K562 (cell line): ENCODE data around the gene WFDC2.

ENCODE experiments used
- CHCHD3 ChIP-seq: fragments of 250-450 bp; sonication (Bioruptor Pico); IDR thresholded peaks from 2 replicates; pipeline ENCODE4 v2.1.2; 2022; ENCODE audit warnings: mild to moderate bottlenecking
- CTCF ChIP-seq, 3 experiments: IDR thresholded peaks in 2 of 3; conservative IDR thresholded peaks in 1 of 3; 2 replicates each; pipeline ENCODE4 v1.5.1; 2011 to 2012; ENCODE audit warnings: low read length in 3 of 3, mild to moderate bottlenecking in 3 of 3, control low read depth in 2 of 3, improper control_type of control experiment in 1 of 3, inconsistent platforms in 1 of 3, low read depth in 1 of 3, mixed read lengths in 1 of 3, moderate library complexity in 1 of 3; ENCODE audit not compliant: insufficient read depth in 2 of 3
- JUND ChIP-seq, 2 experiments: IDR thresholded peaks; 2 replicates in 1 of 2; 3 replicates in 1 of 2; pipeline ENCODE4 v1.6.1; 2011; ENCODE audit warnings: borderline replicate concordance in 2 of 2, low read depth in 2 of 2, low read length in 2 of 2, improper control_type of control experiment in 1 of 2, missing biosample characterization in 1 of 2, missing genetic modification characterization in 1 of 2, missing genetic modification reagents in 1 of 2
- NFIC ChIP-seq: fragments of 450-650 bp; IDR thresholded peaks from 2 replicates; pipeline ENCODE4 v1.6.1; 2017; ENCODE audit warnings: mild to moderate bottlenecking, inconsistent platforms
- ZNF232 ChIP-seq: sonication (generic); formaldehyde crosslinking; IDR thresholded peaks from 2 replicates; pipeline ENCODE4 v1.8.0; 2022; ENCODE audit warnings: mild to moderate bottlenecking, missing genetic modification reagents
- ZNF764 ChIP-seq: fragments of 250-450 bp; sonication (Bioruptor Pico); IDR thresholded peaks from 2 replicates; pipeline ENCODE4 v1.4.0; 2020; ENCODE audit warnings: low read depth, mild to moderate bottlenecking, moderate library complexity
- TF ChIP-seq, protein P1 (sequence below): sonication (generic); formaldehyde crosslinking; IDR thresholded peaks from 2 replicates; pipeline ENCODE4 v1.8.0; 2022; ENCODE audit warnings: mild to moderate bottlenecking, missing genetic modification reagents
- TF ChIP-seq, protein P2 (sequence below): fragments of 150-350 bp; conservative IDR thresholded peaks from 2 replicates; pipeline ENCODE4 v1.6.1; 2014; ENCODE audit warnings: low read length
- TF ChIP-seq, protein P3 (sequence below), 2 experiments: fragments of 450-650 bp in 1 of 2; IDR thresholded peaks; 2 replicates each; pipeline ENCODE4 v1.6.1; 2011 to 2017; ENCODE audit warnings: low read depth in 2 of 2, antibody characterized with exemption in 1 of 2, borderline replicate concordance in 1 of 2, low read length in 1 of 2, mild to moderate bottlenecking in 1 of 2, mixed read lengths in 1 of 2; ENCODE audit not compliant: control insufficient read depth in 1 of 2

- TF ChIP-seq ZNF764 (no peak), CTCF (IDR thresholded peaks at IDR 0.05 in 2 of 3, conservative IDR thresholded peaks at IDR 0.05 in 1 of 3; ENCODE audit: insufficient read depth in 2 of 3, low read depth in 1 of 3, low read length in 3 of 3) (no peak), ZNF232 (CRISPR knock-in tag) (no peak), JUND (IDR thresholded peaks at IDR 0.05; ENCODE audit: borderline replicate concordance, low read depth, low read length) (no peak), JUND (tag; IDR thresholded peaks at IDR 0.05; ENCODE audit: borderline replicate concordance, low read depth, low read length) (no peak), NFIC (no peak), CHCHD3 (CRISPR knock-in tag) (no peak)
- TF ChIP-seq, protein P1, sequence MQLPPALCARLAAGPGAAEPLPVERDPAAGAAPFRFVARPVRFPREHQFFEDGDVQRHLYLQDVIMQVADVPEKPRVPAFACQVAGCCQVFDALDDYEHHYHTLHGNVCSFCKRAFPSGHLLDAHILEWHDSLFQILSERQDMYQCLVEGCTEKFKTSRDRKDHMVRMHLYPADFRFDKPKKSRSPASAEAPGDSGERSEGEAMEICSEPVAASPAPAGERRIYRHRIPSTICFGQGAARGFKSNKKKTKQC (CRISPR knock-in tag), result no peak
- TF ChIP-seq, protein P2, sequence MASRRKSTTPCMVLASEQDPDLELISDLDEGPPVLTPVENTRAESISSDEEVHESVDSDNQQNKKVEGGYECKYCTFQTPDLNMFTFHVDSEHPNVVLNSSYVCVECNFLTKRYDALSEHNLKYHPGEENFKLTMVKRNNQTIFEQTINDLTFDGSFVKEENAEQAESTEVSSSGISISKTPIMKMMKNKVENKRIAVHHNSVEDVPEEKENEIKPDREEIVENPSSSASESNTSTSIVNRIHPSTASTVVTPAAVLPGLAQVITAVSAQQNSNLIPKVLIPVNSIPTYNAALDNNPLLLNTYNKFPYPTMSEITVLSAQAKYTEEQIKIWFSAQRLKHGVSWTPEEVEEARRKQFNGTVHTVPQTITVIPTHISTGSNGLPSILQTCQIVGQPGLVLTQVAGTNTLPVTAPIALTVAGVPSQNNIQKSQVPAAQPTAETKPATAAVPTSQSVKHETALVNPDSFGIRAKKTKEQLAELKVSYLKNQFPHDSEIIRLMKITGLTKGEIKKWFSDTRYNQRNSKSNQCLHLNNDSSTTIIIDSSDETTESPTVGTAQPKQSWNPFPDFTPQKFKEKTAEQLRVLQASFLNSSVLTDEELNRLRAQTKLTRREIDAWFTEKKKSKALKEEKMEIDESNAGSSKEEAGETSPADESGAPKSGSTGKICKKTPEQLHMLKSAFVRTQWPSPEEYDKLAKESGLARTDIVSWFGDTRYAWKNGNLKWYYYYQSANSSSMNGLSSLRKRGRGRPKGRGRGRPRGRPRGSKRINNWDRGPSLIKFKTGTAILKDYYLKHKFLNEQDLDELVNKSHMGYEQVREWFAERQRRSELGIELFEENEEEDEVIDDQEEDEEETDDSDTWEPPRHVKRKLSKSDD, result no peak
- TF ChIP-seq, protein P3, sequence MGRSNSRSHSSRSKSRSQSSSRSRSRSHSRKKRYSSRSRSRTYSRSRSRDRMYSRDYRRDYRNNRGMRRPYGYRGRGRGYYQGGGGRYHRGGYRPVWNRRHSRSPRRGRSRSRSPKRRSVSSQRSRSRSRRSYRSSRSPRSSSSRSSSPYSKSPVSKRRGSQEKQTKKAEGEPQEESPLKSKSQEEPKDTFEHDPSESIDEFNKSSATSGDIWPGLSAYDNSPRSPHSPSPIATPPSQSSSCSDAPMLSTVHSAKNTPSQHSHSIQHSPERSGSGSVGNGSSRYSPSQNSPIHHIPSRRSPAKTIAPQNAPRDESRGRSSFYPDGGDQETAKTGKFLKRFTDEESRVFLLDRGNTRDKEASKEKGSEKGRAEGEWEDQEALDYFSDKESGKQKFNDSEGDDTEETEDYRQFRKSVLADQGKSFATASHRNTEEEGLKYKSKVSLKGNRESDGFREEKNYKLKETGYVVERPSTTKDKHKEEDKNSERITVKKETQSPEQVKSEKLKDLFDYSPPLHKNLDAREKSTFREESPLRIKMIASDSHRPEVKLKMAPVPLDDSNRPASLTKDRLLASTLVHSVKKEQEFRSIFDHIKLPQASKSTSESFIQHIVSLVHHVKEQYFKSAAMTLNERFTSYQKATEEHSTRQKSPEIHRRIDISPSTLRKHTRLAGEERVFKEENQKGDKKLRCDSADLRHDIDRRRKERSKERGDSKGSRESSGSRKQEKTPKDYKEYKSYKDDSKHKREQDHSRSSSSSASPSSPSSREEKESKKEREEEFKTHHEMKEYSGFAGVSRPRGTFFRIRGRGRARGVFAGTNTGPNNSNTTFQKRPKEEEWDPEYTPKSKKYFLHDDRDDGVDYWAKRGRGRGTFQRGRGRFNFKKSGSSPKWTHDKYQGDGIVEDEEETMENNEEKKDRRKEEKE (IDR thresholded peaks at IDR 0.05; ENCODE audit: borderline replicate concordance in 1 of 2, control insufficient read depth in 1 of 2, low read depth in 2 of 2, low read length in 1 of 2), result no peak
Observed at GRCh38 chr20:45440424-45440823, 29.1 kb upstream of the WFDC2 start.
